Stimulated activated CD4-positive, alpha-beta T cell treated with anti-CD3 and anti-CD28 coated beads, Interleukin-2, amount 100 ng/mL, for 24 hours (primary cell): ENCODE data around the gene CHTF18.
"Not testable (repeated sequence)": the region's sequence is repeated elsewhere in the genome, so short reads cannot be mapped to it uniquely, and the experiment has no call there.

ENCODE experiments used
- DNase-seq, 2 donors: peaks; one replicate each; pipeline ENCODE4 v3.0.0-alpha.2; 2020

Gene CHTF18

GRCh38 chr16:788399-789126 lies at the start of gene CHTF18:
TSS of gene CHTF18 (plus strand) at chr16:788620. CDS start at chr16:788685, 65 bp downstream.
- peak; percentile 92 to 93 for DNase-seq

DNA sequence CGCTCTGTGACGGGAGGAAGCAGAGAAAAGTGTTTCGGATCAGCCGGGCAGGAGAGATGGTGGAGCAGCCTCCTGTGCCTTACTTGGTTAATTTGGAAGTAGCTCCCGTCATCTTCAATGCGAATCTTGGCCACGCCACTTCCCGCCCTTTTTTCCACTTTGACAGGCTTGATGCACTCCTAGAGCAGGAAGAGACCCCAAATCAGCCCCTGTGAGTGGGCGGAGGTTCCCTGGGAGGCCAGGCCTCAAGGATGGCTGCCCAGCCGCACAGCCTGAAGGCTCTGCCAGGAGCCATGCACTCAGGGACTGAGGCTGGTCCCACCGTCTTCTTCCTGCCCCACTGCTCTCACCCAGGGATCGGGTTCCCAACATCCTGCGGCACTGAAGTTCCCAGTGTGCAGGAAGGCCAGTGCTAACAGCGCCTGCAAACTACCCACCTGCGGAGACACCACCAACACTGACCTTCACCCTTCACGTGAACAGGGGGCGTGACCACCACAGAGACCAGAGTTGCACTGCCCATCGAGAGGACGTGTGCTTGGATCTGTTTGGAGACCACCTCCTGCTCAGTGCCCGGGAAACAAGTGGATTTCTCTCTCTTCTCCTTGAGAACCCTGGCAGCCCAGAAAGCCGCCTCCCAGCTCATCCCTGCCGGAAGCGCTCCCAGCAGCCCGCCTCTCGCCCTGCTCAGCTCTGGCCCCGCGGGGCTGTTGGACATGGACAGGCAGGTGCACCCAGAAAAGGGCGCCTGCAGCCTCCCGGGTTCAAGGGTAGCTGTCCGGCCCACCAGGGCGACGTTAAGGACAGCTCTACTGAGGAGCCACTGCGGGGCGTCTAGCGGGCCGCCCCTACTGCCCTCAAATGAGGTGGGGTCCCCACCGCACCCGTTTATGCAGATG lies 48.6 kb upstream of the CHTF18 start:
- DNase-seq: no peak

- DNase-seq: no peak
Observed at GRCh38 chr16:740459-740763, 48.0 kb upstream of the CHTF18 start.

DNA sequence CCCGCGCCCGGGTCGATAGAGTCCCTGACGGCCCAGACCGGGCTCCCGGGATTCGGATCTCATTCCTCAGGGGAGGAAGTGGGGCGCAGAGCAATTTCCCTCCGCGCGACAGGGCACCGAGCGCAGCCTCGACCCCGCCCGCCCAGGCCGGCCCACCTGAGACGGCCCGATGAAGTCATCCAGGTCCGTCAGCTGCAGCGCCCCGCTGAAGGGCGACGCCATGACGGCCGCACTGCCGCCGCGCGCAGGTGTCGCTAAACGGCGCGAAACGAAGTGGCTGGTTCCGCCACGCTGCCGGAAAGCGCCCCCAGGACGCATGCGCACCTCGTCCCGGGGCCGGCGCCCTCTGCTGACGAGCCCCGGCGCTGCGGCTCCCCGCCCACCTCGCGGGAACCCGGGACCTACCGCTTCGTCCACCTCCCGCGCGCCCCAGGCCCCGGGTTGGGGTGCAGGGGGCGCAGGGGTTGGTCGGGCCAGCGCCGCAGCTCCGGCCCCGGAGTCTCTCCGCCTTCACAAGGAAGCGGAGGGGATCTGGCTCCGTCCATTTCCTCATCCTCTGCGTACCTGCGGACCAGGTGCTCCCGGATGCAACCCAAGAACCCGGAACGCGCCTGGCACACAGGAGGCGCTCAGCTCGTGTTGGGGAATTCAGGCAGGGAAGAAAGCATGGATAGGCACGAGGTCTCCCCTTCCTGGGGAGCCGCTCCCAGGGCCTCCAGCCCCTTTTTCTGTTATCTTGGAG lies 47.5 kb upstream of the CHTF18 start, which contains the start of gene CIAO3:
Gene CIAO3, minus strand, starts transcription at position 234 of the 742 bp plus-strand sequence. Its CDS starts 12 bp downstream, at position 222.
- peak; percentile 92 to 94 for DNase-seq

DNA sequence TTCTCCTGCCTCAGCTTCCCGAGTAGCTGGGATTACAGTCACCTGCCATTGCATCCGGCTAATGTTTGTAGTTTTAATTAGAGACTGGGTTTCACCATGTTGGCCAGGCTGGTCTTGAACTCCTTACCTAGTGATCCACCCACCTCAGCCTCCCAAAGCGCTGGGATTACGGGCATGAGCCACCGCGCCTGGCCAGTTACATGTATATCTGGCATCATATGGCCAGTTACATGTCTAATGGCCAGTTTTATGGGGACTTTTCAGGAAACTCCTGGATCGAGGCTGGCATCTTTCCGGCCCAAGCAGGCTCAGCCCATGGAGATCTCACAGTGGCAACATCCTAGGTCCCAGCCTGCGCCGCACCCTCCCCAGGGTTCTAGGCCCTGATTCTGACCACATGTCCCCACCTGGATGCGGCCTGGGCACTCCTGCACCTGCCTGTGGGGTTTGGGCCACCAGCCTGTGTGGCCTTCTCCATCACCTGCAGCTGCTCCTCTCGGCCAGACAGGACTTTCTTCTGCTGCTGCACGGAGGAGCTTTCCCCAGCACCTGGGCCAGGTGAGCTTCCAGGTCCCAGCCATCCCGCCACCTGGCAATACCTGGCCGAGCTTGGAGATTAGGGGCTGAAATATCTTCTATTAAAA lies 46.3 kb upstream of the CHTF18 start:
- DNase-seq: no peak

- DNase-seq: not testable (repeated sequence)
Observed at GRCh38 chr16:742894-743293, 45.5 kb upstream of the CHTF18 start.

DNA sequence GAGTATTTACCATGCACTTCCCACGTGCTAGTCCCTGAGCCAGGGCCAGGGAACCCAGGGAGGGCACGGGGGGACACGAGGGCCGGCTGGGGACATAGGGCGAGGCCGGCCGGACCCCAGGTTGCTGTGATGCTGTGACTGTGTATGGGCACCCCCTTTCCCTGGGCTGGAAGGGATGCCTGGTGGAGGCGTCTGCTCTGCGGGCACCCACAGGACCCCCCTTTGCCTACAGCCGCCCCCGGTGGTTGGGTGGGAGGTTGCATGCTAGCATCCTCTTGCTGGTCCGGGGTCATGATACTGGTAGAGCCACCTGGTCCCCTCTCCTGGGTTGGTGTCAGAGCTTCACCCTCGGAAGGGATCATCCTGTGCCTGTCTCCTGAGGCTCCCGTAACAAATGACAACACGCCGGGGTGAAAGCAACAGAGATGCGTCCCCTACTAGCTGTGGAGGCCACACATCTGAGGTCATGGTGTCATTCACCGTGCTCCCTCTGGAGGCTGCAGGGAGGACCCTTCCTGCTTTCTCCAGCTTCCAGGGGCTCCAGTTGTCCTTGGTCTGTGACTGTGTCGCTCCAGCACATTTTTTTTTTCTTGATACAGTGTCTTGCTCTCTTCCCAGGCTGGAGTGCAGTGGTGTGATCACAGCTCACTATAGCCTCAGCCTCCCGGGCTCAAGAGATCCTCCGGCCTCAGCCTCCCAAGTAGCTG lies 44.5 kb upstream of the CHTF18 start:
- no peak for DNase-seq

GRCh38 chr16:745739-746138 lies 42.7 kb upstream of the CHTF18 start:
- DNase-seq: peak in 1 of 2 donors; percentile 47

GRCh38 chr16:746637-747036 lies 41.8 kb upstream of the CHTF18 start:
- no peak for DNase-seq

DNA sequence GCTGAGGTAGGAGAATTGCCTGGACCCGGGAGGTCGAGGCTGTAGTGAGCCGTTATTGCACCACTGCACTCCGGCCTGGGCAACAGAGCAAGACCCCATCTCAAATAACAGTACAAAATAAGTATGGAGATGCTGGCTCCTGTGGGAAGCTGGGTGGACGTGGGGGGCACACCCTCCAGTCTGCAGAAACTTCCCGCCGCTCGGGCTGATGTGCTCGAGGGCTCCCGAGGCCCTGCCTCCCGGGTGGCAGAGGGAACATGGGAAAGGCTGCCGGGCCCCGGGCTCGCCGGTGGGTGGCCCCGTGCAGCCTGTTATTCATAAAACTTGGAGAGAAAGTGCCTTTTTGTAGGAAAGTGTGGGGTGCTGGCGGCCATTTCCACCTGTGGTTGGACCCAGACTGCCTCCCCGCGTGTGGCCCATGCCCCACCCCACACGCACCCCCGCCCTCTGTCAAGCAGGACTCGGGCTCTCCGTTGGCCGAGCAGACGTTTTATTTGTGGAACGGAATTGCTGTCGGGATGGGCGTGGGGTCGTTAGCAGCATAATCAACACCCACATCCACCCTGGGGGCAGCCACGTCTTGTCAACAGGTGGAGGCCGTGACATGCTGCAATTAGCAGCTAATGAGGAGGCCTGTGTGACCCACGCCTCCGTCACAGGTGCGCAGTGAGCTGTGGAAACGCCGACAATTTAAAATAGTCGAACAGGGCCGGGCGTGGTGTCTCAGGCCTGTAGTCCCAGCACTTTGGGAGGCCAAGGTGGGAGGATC lies 40.3 kb upstream of the CHTF18 start:
- no peak for DNase-seq

DNA sequence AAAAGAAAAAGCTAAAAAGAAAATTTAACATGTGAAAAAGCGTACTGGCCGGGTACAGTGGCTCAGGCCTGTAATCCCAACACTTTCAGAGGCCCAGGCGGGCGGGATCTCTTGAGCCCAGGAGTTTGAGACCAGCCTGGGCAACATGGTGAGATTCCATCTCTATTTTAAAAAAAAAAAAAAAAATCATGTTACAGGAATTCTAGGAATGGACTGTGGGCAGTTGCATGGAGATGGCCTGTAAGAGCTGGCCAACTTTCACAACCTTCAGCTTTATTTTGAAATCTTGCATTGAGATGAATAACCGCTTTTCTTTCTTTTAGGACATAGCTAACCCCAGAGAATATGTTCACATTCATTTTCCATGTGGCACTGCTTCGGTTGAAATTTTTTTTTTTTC lies 39.4 kb upstream of the CHTF18 start:
- DNase-seq: no peak

GRCh38 chr16:750485-750884 lies 37.9 kb upstream of the CHTF18 start:
- DNase-seq: no peak

GRCh38 chr16:751152-752006 lies 37.0 kb upstream of the CHTF18 start:
- no peak for DNase-seq

DNA sequence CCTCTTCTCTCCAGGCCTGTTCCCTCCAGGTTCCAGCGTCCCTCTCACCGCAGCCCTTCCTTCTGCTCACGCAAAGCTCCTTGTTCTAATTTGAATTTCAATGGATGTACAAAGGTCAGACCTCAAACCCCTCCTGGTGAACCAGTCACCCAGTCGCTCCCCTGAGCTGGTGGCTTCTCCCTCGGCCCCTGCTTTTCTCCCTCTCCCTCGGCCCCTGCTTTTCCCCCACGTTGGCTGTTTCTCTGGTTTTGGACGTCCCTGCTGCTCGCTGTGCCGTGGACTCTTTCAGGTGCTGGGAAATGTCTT lies 36.5 kb upstream of the CHTF18 start:
- DNase-seq: no peak

GRCh38 chr16:754121-754607 lies 34.3 kb upstream of the CHTF18 start:
- not testable (repeated sequence) for DNase-seq

DNA sequence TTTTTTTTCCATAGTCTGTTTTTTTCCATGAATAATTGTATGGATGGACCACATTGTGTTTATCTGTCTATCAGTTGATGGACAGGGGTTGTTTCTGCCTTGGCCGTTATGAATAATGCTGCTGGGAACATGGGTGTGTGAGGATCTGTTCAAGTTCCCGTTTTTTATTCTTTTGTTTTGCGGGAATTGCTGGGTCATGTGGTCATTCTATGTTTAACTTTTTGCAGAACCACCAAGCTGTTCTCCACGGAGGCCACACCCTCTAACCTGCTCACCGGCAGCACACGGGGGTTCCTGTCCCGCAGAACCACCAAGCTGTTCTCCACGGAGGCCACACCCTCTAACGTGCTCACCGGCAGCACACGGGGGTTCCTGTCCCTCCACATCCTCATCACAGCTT lies 33.8 kb upstream of the CHTF18 start:
- no peak for DNase-seq

DNA sequence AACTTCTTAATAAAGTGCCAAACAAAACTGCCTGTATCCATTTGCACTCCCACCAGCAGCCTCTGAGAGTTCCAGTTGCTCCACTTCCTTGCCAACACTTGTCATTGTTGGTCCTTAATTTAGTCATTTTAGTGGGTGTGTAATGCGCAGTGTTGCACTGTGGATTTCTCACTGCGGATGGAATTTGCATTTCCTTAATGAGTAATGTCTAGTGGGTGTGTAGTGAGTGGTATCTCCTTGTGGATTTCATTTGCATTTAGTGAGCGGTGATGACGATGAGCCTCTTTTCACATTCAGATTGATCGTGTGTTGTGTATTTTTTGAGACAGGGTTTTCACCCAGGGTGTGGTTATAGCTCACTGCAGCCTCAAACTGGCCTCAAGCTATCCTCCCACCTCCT lies 32.0 kb upstream of the CHTF18 start:
- DNase-seq: no peak

- DNase-seq: no peak
Observed at GRCh38 chr16:759110-759910, 29.1 kb upstream of the CHTF18 start.

DNA sequence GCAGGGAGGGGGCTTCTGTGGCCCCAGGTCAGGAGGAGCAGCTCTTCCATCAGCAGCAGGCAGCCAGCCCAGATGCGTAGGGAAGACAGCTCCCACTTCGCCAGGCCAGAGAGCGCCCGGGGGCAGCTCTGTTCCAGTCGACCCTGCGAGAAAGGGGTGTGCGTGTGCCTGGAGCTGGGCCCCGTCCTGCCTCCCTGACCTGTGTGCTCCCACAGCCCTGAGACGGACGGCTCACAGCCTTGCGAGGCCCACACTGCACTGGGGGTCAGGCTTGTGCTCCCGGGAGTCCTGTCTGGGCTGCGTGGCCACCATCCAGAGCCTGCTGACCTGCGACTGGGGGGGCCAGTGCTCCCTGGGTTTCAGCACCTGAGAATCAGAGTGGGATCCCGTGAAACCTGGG lies 28.4 kb upstream of the CHTF18 start:
- no peak for DNase-seq
